HG03558 (cell line): ENCODE measurements around the gene IFNL3.
"Not testable (repeated sequence)": the region's sequence is repeated elsewhere in the genome, so short reads cannot be mapped to it uniquely, and the experiment has no call there.

ENCODE experiments used
- ATAC-seq: cut with Tn5 transposase; IDR thresholded peaks from one replicate; pipeline ENCODE4 v1.9.1; 2021; ENCODE audit warnings: moderate number of reproducible peaks; ENCODE audit not compliant: unreplicated experiment; ENCODE audit errors: extremely low read depth

IFNL3 gene

GRCh38 chr19:39253374-39254149 lies 8.8 kb upstream of the IFNL3 start:
- no peak for ATAC-seq

- no peak for ATAC-seq
Measured at GRCh38 chr19:39252458-39252857, 7.7 kb upstream of the IFNL3 start.

DNA sequence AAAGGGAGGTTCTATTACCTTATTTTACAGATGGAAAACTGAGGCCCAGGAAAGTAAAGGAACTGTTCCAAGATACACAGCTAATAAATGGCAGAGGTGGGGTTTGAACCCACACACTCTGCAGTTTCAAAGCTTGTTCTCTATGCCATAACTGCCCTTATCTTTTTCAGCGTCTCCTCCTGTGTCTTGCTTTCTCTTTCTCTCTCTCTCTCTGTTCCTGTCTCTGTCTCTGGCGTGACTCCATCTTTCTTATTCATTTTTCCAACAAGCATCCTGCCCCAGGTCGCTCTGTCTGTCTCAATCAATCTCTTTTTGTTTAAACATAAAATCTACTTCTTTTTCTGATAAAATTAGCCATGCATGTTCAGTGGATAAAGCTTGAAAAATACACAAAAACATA lies 7.0 kb upstream of the IFNL3 start:
- no peak for ATAC-seq

DNA sequence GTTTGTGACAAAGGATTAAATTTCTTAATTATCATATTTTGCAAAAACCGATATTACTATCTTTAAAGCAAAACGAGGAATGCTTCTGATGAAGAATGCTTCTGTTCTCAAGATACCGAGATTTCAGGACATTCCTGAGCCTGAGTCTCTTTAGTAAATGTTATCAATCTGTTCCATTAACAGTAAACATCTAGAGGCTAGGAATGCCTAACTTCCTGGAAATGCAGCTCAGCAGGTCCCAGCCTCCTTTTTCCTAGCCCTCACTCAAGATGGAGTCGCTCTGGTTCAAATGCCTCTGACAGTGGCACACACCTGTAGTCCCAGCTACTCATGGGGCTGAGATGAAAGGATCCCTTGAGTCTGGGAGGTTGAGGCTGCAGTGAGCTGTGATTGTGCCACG lies 6.3 kb upstream of the IFNL3 start:
- ATAC-seq, result no peak

- ATAC-seq, result no peak
Measured at GRCh38 chr19:39248806-39249205, 4.0 kb upstream of the IFNL3 start, which contains the start of gene IFNL4. IFNL4 (minus strand) TSS chr19:39248856.

DNA sequence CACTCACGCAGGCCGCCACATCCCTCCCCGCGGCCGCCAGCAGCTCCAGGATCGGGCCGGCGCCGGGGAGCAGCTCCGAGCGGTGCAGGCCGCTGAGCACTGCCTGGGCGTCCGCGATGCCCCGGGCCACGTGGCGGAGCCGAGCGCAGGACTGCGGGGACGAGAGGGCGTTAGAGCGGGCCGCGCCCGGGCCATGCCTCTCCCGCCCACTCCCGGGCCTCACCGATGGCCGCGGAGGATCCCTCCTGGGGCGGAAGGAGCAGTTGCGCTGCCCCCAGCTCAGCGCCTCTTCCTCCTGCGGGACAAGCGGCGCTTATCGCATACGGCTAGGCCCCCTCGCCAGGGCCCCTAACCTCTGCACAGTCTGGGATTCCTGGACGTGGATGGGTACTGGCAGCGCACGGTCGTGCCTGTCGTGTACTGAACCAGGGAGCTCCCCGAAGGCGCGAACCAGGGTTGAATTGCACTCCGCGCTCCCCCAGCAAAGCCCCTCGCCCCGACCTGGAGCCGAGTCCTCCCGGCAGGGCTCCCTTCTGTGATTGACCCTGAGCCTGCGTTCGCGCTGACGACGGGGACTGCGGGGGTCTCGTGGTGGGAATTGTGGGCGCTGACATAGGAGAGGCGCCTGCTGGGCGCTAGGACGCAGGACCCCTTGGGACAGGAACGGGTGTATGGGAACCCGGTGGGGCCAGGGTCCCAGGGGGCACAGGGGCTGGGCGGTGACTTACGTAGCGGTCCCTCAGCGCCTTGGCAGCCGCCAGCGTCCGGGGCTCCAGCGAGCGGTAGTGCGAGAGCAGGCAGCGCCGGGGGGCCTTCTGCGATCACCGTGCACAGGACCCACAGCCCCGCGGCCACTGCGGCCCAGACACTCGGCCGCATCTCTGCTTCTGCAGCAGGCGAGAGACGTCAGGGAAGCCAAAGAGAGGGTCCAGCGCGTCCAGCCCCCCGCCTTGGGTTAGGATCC lies 3.2 kb upstream of the IFNL3 start:
- no peak for ATAC-seq

DNA sequence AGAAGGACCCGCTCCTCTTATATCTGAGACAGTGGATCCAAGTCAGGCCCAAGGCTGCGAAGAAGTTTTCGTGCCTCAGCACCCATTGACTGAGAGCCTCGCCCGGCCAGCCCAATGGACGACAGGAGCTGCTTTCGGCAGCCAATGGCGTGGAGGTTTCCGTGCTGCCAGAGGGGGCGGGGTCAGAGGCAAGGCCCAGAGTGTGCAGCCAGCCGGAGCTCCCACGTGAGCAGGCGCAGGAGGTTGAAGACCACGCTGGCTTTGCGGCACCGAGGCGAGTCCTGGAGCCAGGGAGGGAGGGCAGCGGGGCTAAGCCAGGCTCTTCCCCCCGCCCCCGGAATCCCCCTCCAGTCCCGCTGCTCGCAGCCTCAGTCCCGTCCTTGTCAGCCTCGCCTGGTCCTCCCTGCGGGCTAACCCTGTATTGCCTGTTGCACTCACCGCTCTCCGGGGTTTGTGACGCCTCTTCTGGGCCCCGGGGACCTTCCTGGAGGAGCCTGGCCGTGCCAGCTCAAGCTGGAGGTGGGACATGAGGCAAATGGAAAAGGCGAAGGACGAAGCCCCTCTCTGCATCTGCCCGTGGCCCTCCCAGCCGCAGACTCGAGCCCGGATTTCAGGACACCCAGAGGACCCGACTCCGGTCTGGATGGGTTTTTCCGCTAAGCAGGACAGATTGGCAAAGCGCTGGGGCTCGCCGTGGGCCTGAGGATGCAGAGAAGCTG lies 2.3 kb upstream of the IFNL3 start:
- no peak for ATAC-seq

DNA sequence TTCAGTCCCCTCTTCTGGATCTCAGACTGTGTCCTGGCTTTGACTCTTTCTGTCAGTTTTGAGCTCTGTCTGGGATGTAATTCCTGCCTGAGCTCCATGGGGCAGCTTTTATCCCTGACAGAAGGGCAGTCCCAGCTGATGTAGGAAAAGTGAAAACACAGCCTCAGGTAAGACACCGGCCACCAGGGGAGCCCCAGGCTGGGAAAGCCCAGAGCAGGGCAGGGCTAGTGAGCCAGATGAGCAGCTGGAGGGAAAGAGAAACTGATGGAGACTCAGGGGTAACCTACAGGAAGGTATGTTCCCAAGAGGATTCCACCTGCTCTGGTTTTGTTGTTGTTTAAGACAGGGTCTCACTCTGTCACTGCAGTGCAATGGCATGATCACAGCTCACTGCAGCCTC lies 360 bp upstream of the IFNL3 start:
- not testable (repeated sequence) for ATAC-seq

GRCh38 chr19:39243741-39244140 lies 1.1 kb downstream of the IFNL3 start:
- ATAC-seq, result not testable (repeated sequence)

DNA sequence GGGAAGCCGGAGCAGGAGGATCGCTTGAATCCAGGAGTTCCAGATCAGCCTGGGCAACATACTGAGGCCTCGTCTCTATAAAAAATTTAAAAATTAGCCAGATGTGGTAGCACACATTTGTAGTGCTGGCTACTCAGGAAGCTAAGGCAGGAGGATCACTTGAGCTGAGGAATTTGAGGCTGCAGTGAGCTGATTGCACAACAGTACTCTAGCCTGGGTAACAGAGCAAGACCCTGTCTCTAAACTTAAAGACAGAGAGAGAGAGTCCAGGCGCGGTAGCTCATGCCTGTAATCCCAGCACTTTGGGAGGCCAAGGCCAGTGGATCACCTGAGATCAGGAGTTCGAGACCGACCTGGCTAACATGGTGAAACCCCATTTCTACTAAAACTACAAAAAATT lies 4.4 kb downstream of the IFNL3 start:
- ATAC-seq, result no peak

GRCh38 chr19:39238944-39239343 lies 5.9 kb downstream of the IFNL3 start:
- ATAC-seq, result no peak

GRCh38 chr19:39238209-39238608 lies 6.6 kb downstream of the IFNL3 start:
- no peak for ATAC-seq

- no peak for ATAC-seq
Measured at GRCh38 chr19:39237200-39238184, 7.3 kb downstream of the IFNL3 start.

DNA sequence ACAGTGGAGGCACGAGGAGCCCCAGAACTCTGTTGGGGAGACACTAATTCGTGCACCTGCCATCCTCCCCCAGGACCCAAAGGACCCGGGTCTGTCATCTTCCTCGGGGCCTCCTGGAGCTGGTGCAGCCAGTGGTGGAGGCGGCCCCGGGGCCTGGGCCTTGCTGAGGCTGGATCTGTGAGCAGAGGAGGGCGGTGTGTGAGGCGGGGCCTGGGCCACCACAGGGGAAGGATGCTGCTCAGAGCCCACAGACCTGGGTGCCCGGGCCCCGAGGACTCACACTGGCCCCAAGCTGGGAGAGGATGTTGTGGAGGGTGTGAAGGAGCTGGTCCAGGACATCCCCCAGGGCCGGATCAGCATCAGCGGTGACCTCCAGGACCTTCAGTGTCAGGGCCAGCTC lies 8.3 kb downstream of the IFNL3 start:
- no peak for ATAC-seq

GRCh38 chr19:39232708-39233107 lies 12.1 kb downstream of the IFNL3 start:
- no peak for ATAC-seq

GRCh38 chr19:39230096-39230764 lies 14.6 kb downstream of the IFNL3 start:
- no peak for ATAC-seq

DNA sequence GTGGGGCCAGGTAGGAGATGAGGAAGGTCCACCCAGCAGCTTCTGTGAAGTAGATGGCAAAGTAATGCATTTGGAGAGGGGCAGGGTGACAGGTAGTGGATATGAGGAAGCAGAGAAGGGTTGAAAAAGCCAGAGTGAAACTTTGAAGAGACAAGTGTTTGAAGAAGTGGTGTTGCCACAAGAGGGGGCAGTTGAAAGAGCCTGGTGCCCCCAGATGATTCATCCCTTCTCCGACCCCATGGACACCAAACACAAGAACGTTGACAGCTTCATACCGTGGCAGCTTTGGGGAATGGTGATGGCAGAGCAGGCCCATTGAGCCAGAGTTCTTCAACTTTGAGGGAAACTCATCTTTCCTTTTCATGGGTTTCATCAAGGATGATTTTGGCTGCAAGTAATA lies 19.9 kb downstream of the IFNL3 start:
- no peak for ATAC-seq

- ATAC-seq, result no peak
Measured at GRCh38 chr19:39223703-39224279, 21.0 kb downstream of the IFNL3 start.

DNA sequence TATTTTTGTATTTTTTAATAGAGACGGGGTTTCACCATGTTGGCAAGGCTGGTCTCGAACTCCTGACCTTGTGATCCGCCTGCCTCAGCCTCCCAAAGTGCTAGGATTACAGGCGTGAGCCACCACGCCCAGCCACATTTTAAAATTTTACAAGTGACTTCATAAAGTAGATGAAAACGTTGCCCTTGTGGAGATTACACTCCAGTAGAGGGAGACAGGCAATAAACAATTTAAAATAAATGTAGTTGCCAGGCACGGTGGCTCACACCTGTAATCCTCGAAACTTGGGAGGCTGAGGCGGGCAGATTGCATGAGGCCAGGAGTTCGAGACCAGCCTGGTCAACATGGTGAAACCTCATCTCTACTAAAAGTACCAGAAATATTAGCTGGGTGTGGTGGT lies 25.7 kb downstream of the IFNL3 start:
- ATAC-seq, result not testable (repeated sequence)
